Measurements from ENCODE around the gene TMEM245.

Gene TMEM245

DNA sequence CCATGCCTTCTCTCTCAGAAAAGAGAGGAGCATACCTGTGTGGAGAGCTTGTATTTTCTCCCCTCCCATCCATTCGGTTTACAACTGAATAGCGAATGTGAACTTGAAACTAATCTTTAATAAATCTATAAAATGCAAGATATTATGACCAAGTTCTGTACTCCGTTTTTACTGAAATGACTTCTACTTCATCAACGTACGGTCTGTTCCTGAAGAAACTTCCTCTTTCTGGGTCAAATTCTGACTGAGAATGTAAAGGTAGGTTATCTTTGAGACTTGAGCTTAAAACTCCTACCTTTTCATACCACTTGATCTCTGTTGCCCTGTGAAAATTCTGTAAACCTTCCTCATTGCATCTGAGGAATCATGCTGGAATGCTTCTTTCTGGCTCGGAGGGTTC, 102.3 kb downstream of the TMEM245 start:
- no peak overlapping the region for H3K27ac ChIP-seq (ENCODE audit: insufficient read depth, low read depth, low read length, poor library complexity, severe bottlenecking)
- no peaks in the 10 kb centered on the region for H3K27me3 ChIP-seq (ENCODE audit: control insufficient read depth, insufficient read depth, low read length, poor library complexity, severe bottlenecking)
- H3K4me3 ChIP-seq (ENCODE audit: insufficient read depth, low read depth, low read length): no peak overlapping the region
- 97 to 98% methylated on average over 4 to 6 of the region's 6 CpGs for WGBS, 2 experiments
- no peaks in the 10 kb centered on the region for H3K9me3 ChIP-seq (ENCODE audit: control insufficient read depth, low read length)
- peaks cover 4% of the 10 kb centered on the region for H3K36me3 ChIP-seq (ENCODE audit: control insufficient read depth, insufficient read depth, low read length)
- peaks cover 8% of the 10 kb centered on the region for H3K4me1 ChIP-seq (ENCODE audit: control insufficient read depth, insufficient read depth, low read length)

DNA sequence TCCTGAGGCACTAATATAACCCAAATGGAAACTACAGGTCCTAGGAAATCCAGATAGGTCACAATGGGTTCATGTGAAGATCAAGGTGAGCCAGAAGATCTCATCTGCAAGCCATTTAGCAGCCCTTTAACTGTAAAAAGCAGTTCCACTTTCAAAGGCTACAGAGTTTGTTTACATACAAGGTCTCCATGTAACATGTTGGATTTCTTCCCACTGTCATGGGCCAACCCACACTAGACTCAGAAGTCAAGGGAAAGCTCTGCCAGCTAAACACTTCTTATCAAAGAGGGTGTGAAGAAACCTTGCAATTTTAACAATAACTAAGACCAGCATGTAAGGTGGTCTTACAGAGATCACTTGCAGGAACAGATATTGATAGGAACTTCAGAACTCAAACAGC, 102.7 kb downstream of the TMEM245 start:
- Histone ChIP-seq H3K9me3 (ENCODE audit: control insufficient read depth, low read length) (no peaks in the 10 kb centered on the region), H3K27ac (ENCODE audit: insufficient read depth, low read depth, low read length, poor library complexity, severe bottlenecking) (no peak overlapping the region), H3K4me3 (ENCODE audit: insufficient read depth, low read depth, low read length) (no peak overlapping the region), H3K27me3 (ENCODE audit: control insufficient read depth, insufficient read depth, low read length, poor library complexity, severe bottlenecking) (no peaks in the 10 kb centered on the region), H3K36me3 (ENCODE audit: control insufficient read depth, insufficient read depth, low read length) (peaks cover 4% of the 10 kb centered on the region), H3K4me1 (ENCODE audit: control insufficient read depth, insufficient read depth, low read length) (peaks cover 8% of the 10 kb centered on the region)

DNA sequence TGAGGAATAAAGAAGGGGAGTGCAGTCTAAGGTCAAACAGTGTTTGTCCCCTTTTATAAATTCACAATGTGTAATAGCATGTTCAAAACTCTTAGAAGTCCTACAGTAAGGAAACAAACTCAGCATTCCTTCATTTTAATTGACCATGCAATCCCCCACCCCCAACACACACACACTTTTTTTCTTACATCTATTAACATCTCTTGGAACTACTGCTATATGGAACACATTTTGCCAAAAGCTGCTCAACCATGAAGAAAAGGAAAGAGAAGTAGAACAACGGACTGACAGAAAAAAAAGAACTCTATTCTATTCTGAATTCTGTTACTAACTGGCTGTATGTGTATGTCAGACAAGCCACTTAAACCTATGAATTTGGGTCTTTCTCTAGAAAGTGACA, 103.6 kb downstream of the TMEM245 start:
- H3K4me1 ChIP-seq (ENCODE audit: control insufficient read depth, insufficient read depth, low read length): peaks cover 13% of the 10 kb centered on the region
- peaks cover 4% of the 10 kb centered on the region for H3K36me3 ChIP-seq (ENCODE audit: control insufficient read depth, insufficient read depth, low read length)
- H3K27me3 ChIP-seq (ENCODE audit: control insufficient read depth, insufficient read depth, low read length, poor library complexity, severe bottlenecking): no peaks in the 10 kb centered on the region
- H3K4me3 ChIP-seq (ENCODE audit: insufficient read depth, low read depth, low read length): no peak overlapping the region
- H3K9me3 ChIP-seq (ENCODE audit: control insufficient read depth, low read length): no peaks in the 10 kb centered on the region
- WGBS, 2 experiments: 100% methylated on average over 1 of the region's 1 CpG
- no peak overlapping the region for H3K27ac ChIP-seq (ENCODE audit: insufficient read depth, low read depth, low read length, poor library complexity, severe bottlenecking)

DNA sequence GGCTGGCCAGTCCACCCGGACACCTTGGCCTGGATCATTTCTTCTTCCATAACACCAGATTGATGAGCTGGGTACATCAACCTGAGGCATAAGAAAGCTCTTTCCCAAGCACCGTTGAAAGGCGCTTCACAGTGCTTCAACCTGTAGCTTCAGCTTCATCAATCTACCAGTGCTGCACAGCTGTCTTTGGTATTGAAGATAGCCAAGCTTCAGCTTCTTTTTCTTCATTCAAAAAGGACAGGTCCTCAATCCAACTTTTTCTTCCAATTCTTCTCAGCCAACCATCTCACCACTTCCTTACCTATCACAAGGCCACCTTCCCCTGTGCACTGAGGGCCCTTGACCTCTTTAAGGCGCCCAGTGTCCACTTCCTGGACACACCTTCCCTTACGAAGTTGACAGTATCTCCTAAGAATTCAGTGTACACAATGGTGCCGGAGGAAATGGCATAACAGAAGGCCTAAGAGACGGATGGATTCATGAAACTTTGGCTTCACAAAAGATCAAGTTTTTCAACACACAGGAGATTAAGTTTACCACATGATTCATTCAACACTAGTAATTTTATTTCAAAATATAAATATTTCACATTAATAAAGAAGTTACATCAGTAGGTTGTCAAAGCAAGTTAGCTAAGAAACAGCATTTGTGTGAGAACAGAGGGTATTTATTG, 105.0 kb downstream of the TMEM245 start:
- H3K27me3 ChIP-seq (ENCODE audit: control insufficient read depth, insufficient read depth, low read length, poor library complexity, severe bottlenecking): no peaks in the 10 kb centered on the region
- no peaks in the 10 kb centered on the region for H3K36me3 ChIP-seq (ENCODE audit: control insufficient read depth, insufficient read depth, low read length)
- H3K4me3 ChIP-seq (ENCODE audit: insufficient read depth, low read depth, low read length): no peak overlapping the region
- H3K9me3 ChIP-seq (ENCODE audit: control insufficient read depth, low read length): no peaks in the 10 kb centered on the region
- no peak overlapping the region for H3K27ac ChIP-seq (ENCODE audit: insufficient read depth, low read depth, low read length, poor library complexity, severe bottlenecking)
- WGBS, 2 experiments: 93 to 94% methylated on average over 7 of the region's 7 CpGs
- peaks cover 13% of the 10 kb centered on the region for H3K4me1 ChIP-seq (ENCODE audit: control insufficient read depth, insufficient read depth, low read length)

DNA sequence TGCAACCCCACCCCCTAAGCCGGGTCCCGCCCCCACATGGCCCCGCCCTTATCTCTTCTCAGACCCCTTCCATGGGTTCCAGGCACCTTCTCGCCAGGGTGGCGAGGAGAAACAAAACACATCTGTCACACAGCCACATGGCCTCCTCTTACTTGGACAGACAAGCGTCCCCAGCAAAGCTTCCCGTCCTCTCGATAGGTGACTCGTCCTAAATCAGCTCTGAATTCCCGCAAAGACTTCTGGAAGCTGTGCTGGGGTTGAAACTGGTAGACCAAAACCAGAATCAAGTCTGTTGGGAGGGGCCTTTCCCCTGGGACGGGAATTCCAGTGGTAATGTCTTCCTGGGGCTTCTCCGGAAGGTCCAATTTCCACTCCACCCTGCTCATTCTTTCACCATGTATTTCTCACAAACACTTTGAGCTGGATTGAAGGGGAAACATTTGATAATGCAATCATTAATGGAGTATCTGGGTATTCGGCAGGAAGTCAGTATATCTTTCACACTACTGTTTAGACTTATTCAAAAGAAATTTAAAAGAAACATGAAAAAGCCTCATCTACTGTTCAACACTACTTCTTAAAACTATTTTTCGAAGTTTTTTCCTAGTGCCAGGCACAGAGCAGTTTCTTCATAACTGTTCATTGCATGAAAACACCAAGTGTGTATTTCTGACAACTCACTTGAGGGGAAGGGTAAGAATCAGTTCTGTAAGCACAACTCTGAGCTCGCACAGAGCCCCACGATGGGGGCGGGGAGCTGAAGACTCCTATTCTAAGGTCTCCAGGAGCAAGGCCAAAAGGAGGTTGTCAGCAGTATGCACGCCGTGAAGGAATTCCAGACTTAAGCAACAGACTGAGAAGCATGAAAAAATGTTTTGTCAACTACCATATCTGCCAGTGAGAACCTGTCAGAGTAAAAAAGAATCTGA, 105.8 kb downstream of the TMEM245 start:
- Histone ChIP-seq H3K27me3 (ENCODE audit: control insufficient read depth, insufficient read depth, low read length, poor library complexity, severe bottlenecking) (no peaks in the 10 kb centered on the region), H3K9me3 (ENCODE audit: control insufficient read depth, low read length) (no peaks in the 10 kb centered on the region), H3K36me3 (ENCODE audit: control insufficient read depth, insufficient read depth, low read length) (no peaks in the 10 kb centered on the region), H3K4me1 (ENCODE audit: control insufficient read depth, insufficient read depth, low read length) (peaks cover 13% of the 10 kb centered on the region), H3K4me3 (ENCODE audit: insufficient read depth, low read depth, low read length) (peak overlapping the region; percentile 32), H3K27ac (ENCODE audit: insufficient read depth, low read depth, low read length, poor library complexity, severe bottlenecking) (peak overlapping the region; percentile 65)
- 28 to 30% methylated on average over 18 to 19 of the region's 19 CpGs for WGBS, 2 experiments

DNA sequence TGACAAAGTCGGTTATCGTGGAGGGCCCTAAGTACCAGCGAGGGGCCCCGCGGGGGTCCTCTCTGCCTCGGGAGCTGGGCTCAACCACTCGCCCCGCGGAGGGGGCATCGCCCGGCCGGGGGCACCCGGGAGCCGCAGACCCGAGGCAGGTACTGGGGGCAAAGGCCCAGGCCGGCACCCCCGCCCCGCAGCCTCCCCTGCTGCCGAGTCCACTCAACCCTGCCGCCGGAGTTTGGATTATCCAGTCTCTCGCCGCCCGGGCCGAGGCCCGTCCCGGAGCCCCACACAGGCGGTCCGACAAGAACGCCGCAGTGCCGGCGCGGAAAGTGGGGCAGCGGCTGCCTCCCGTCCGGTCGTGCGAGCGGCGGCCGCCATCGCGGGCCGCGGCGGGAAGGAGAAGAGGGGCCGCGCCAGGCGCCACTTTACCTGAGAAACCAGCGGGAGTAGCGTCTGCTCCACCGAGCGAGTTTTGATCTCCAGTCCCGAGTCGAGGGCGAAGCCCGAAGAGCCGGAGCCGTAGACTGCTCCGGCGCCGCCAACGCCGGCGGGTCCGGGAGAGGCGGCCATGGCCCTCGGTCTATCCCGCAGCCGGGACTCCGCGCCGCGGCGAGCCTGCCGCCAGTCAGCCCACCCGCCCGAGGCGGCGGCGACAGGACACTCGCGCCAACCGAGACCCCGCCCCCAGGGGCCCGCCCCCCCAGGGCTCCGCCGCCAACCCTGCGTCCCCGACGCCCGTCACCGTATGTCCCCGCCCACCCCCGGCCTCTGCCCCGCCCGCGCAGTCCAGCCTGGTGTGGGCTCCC, 106.7 kb downstream of the TMEM245 start, which contains the start of gene CTNNAL1:
Gene CTNNAL1 (minus strand): TSS at position 624 of the 803 bp plus-strand sequence. CDS start 57 bp downstream, at position 567.
- H3K4me1 ChIP-seq (ENCODE audit: control insufficient read depth, insufficient read depth, low read length): peaks cover 13% of the 10 kb centered on the region
- H3K27ac ChIP-seq (ENCODE audit: insufficient read depth, low read depth, low read length, poor library complexity, severe bottlenecking): peak within 1 kb of the TSS; percentile 83
- 0% methylated on average over 99 of the region's 99 CpGs for WGBS, 2 experiments
- no peaks in the 10 kb centered on the region for H3K9me3 ChIP-seq (ENCODE audit: control insufficient read depth, low read length)
- peak within 1 kb of the TSS; percentile 91 for H3K4me3 ChIP-seq (ENCODE audit: insufficient read depth, low read depth, low read length)
- no peaks in the 10 kb centered on the region for H3K27me3 ChIP-seq (ENCODE audit: control insufficient read depth, insufficient read depth, low read length, poor library complexity, severe bottlenecking)
- H3K36me3 ChIP-seq (ENCODE audit: control insufficient read depth, insufficient read depth, low read length): no peaks in the 10 kb centered on the region

DNA sequence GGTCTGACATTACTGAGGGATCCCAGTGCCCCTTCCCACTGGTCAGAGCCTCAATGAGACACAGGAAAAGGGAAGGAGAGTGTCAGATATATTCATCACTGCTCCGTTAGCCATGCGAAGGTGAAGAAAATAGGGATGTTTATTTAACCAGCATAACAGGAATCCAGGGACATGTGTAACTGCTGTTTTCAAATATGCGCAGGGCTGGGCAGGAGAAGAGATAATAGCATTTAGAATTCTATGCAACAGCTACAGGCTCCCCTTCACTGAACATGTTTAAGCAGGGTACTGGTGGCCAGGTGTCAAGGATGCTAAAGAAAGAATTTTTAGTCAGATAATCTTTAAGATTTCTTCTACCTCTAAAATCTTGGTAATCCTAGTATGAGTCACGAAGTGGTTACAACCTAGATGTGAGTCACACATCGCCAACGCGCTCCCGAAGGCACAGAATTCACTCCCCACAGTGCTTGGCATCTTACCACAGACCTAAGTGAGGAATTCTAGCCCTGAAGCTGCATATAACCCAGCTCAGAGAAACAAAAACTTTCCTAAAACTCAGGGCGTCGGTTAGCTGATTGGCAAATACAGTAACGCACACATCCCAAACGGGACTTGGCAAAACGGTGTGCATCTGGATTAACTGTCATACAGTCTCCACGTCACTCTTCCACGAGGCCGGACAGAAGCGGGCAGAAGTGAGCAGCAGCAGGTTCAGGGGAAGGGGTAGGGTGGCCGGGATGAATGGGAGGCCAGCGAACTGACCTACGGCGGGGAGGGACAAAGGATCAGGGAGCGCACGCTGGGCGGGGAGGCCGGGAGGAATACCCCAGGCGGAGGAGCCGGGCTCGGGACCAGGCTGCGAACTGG, 107.5 kb downstream of the TMEM245 start:
- H3K27ac ChIP-seq (ENCODE audit: insufficient read depth, low read depth, low read length, poor library complexity, severe bottlenecking): no peak overlapping the region
- WGBS, 2 experiments: 6% methylated on average over 29 of the region's 29 CpGs
- H3K9me3 ChIP-seq (ENCODE audit: control insufficient read depth, low read length): no peaks in the 10 kb centered on the region
- H3K27me3 ChIP-seq (ENCODE audit: control insufficient read depth, insufficient read depth, low read length, poor library complexity, severe bottlenecking): no peaks in the 10 kb centered on the region
- peak overlapping the region; percentile 91 for H3K4me3 ChIP-seq (ENCODE audit: insufficient read depth, low read depth, low read length)
- peaks cover 13% of the 10 kb centered on the region for H3K4me1 ChIP-seq (ENCODE audit: control insufficient read depth, insufficient read depth, low read length)
- no peaks in the 10 kb centered on the region for H3K36me3 ChIP-seq (ENCODE audit: control insufficient read depth, insufficient read depth, low read length)

DNA sequence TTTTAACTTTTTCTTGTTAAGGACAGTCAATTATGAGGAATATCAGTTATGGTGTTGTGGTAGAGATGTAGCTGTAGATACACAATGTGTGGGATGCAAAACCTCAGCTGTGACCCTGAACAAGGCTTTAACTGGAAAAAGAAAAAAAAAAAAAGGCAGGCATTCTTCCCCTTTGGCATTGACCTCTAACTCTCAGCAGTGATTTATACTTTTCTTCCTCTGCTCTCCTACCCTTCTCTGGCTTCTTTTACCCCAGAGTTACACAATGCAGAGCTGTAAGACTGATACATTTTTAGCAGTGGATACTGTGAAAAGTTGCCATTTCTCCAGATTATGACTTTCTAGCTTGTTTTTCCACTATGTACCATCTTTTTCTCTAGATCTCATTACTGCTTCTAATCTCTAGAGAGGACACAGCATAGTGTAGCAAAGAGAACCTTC, 108.5 kb downstream of the TMEM245 start:
- H3K36me3 ChIP-seq (ENCODE audit: control insufficient read depth, insufficient read depth, low read length): no peaks in the 10 kb centered on the region
- H3K4me3 ChIP-seq (ENCODE audit: insufficient read depth, low read depth, low read length): no peak overlapping the region
- no peaks in the 10 kb centered on the region for H3K27me3 ChIP-seq (ENCODE audit: control insufficient read depth, insufficient read depth, low read length, poor library complexity, severe bottlenecking)
- H3K4me1 ChIP-seq (ENCODE audit: control insufficient read depth, insufficient read depth, low read length): peaks cover 13% of the 10 kb centered on the region
- H3K9me3 ChIP-seq (ENCODE audit: control insufficient read depth, low read length): no peaks in the 10 kb centered on the region
- H3K27ac ChIP-seq (ENCODE audit: insufficient read depth, low read depth, low read length, poor library complexity, severe bottlenecking): no peak overlapping the region

DNA sequence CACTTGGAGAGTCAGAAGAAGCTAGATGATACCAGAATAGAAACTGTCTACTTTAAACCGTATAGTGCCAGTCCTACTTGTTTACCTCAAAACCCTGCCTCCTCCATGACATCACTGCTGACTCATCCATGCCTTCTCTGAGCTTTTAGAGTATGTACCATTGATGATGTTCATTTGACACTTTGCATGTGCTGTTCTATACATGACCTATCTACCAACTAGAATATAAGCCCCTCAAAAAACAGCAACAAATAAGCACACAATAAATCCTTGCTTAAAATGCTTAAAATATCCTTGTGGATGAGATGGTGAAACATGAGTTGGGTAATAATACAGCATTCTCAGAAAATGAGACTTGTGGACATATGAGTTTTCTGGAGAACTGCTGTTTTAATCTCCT, 109.0 kb downstream of the TMEM245 start:
- Histone ChIP-seq H3K36me3 (ENCODE audit: control insufficient read depth, insufficient read depth, low read length) (no peaks in the 10 kb centered on the region), H3K27ac (ENCODE audit: insufficient read depth, low read depth, low read length, poor library complexity, severe bottlenecking) (no peak overlapping the region), H3K4me1 (ENCODE audit: control insufficient read depth, insufficient read depth, low read length) (peaks cover 13% of the 10 kb centered on the region), H3K4me3 (ENCODE audit: insufficient read depth, low read depth, low read length) (no peak overlapping the region), H3K27me3 (ENCODE audit: control insufficient read depth, insufficient read depth, low read length, poor library complexity, severe bottlenecking) (no peaks in the 10 kb centered on the region), H3K9me3 (ENCODE audit: control insufficient read depth, low read length) (no peaks in the 10 kb centered on the region)
- 79 to 90% methylated on average over 1 of the region's 1 CpG for WGBS, 2 experiments
